Measurements from ENCODE around the gene CLDN22. TPM values are rescaled to one million over a fixed set of nuclear protein-coding genes. Genes with fewer than 3 reads are reported as not detected.

Gene CLDN22
- total and polyA plus RNA-seq, 12 donors, result not detected

DNA sequence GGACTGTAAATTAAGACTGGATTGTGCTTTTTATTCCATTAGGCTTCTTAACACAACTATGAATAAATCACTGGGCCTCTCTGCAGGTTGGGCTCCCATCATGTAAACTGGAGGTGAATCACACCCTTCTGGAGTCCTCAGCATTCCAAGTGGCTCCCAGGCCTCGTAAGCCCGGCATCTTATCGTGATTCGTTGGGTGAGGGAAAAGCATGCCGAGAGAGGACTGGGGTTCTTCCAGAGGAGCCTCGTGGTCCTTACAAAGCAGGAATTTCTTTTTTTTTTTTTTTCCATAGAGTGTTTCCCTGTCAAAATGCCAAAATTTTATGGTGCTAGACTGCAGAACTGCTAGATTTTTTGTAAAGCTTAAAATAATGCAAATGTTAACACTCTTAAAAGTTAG is 20.0 kb downstream of the CLDN22 start:
- H3K27me3 ChIP-seq, result no peaks in the 10 kb centered on the region
- 76 to 92% (median 82%) methylated on average over 6 of the region's 6 CpGs for WGBS, 4 donors
- DNase-seq, result no peak
- no peak overlapping the region for H3K4me3 ChIP-seq
- TF ChIP-seq, protein P1, sequence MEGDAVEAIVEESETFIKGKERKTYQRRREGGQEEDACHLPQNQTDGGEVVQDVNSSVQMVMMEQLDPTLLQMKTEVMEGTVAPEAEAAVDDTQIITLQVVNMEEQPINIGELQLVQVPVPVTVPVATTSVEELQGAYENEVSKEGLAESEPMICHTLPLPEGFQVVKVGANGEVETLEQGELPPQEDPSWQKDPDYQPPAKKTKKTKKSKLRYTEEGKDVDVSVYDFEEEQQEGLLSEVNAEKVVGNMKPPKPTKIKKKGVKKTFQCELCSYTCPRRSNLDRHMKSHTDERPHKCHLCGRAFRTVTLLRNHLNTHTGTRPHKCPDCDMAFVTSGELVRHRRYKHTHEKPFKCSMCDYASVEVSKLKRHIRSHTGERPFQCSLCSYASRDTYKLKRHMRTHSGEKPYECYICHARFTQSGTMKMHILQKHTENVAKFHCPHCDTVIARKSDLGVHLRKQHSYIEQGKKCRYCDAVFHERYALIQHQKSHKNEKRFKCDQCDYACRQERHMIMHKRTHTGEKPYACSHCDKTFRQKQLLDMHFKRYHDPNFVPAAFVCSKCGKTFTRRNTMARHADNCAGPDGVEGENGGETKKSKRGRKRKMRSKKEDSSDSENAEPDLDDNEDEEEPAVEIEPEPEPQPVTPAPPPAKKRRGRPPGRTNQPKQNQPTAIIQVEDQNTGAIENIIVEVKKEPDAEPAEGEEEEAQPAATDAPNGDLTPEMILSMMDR (IDR thresholded peaks at IDR 0.05), result no peak
- TF ChIP-seq POLR2A (IDR thresholded peaks at IDR 0.05), result no peak
- no peaks in the 10 kb centered on the region for H3K4me1 ChIP-seq (replicated peaks in 1 of 2)
- no peak overlapping the region for H3K27ac ChIP-seq
- H3K36me3 ChIP-seq (replicated peaks in 1 of 2), result no peaks in the 10 kb centered on the region
- no peaks in the 10 kb centered on the region for H3K9me3 ChIP-seq (replicated peaks in 1 of 3)
- intact Hi-C loops (cut with DNase I), result no loop called here

DNA sequence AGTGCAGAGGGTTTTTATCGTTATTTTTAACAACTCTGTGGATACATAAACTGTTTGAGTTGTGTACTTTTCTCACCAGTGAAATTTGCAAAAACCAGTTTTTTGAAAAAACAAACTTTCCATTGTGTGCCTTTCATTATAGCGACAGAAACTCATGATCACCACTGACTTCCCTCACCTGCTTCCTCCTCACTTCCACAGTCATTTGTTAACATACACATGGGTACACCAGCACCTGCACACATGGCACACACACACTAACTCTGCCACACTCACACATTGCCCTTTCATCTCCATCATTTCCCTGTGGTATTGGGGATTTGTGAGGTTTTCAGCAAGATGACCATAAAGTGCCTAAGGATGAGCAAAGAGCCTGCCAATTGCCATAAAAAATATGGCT is 20.6 kb downstream of the CLDN22 start:
- 59 to 85% (median 84%) methylated on average over 2 of the region's 2 CpGs for WGBS, 4 donors
- DNase-seq, result no peak
- Histone ChIP-seq H3K36me3 (replicated peaks in 1 of 2) (no peaks in the 10 kb centered on the region), H3K4me3 (no peak overlapping the region), H3K4me1 (replicated peaks in 1 of 2) (no peaks in the 10 kb centered on the region), H3K9me3 (replicated peaks in 1 of 3) (no peaks in the 10 kb centered on the region), H3K27me3 (no peaks in the 10 kb centered on the region), H3K27ac (no peak overlapping the region)
- intact Hi-C loops (cut with DNase I), result no loop called here
- no peak for TF ChIP-seq POLR2A (IDR thresholded peaks at IDR 0.05)
- TF ChIP-seq, protein P1 (IDR thresholded peaks at IDR 0.05), result no peak

DNA sequence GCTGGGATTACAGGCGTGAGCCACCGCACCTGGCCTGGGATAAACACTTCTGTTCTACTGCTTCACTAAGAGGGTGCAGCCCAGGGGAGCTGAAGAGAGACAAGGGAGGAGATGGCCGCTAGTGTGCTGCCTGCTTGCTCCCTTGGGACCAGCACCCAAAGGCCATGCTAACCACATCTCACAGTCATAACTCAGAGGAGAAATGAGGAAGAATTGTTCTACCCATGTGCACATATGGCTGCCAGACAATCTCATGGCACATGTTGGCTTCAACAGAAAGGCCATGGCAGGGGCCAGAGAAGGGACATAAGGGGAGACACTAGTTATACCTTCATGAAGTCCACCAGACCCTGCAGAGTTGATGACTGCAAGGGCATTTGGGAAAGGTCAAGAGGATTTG is 22.4 kb downstream of the CLDN22 start:
- no peak for DNase-seq
- no peaks in the 10 kb centered on the region for H3K9me3 ChIP-seq (replicated peaks in 1 of 3)
- no peak overlapping the region for H3K4me3 ChIP-seq
- no peaks in the 10 kb centered on the region for H3K36me3 ChIP-seq (replicated peaks in 1 of 2)
- no peaks in the 10 kb centered on the region for H3K4me1 ChIP-seq (replicated peaks in 1 of 2)
- H3K27ac ChIP-seq, result no peak overlapping the region
- WGBS, 4 donors, result 88 to 100% (median 93%) methylated on average over 3 of the region's 3 CpGs
- intact Hi-C loops (cut with DNase I), result no loop called here
- TF ChIP-seq, protein P1 (IDR thresholded peaks at IDR 0.05), result no peak
- TF ChIP-seq POLR2A (IDR thresholded peaks at IDR 0.05), result no peak
- H3K27me3 ChIP-seq, result no peaks in the 10 kb centered on the region

- Histone ChIP-seq H3K27ac (no peak overlapping the region), H3K36me3 (replicated peaks in 1 of 2) (no peaks in the 10 kb centered on the region), H3K27me3 (no peaks in the 10 kb centered on the region), H3K4me1 (replicated peaks in 1 of 2) (no peaks in the 10 kb centered on the region), H3K4me3 (no peak overlapping the region), H3K9me3 (replicated peaks in 1 of 3) (no peaks in the 10 kb centered on the region)
- no peak for DNase-seq
- TF ChIP-seq, protein P1 (IDR thresholded peaks at IDR 0.05), result no peak
- TF ChIP-seq POLR2A (IDR thresholded peaks at IDR 0.05), result no peak
- intact Hi-C loops (cut with DNase I), result no loop called here
- WGBS, 4 donors, result 92 to 95% (median 93%) methylated on average over 10 of the region's 10 CpGs
Observed at GRCh38 chr4:183295711-183296110, 24.4 kb downstream of the CLDN22 start.
